Motor neuron (in vitro differentiated cells): ENCODE results near the gene SAFB. TPM values are rescaled to one million over a fixed set of nuclear protein-coding genes. Genes with fewer than 3 reads are reported as not detected.
"Not testable (repeated sequence)": the region's sequence is repeated elsewhere in the genome, so short reads cannot be mapped to it uniquely, and the experiment has no call there.

Experiments
- ATAC-seq, 8 experiments: fragments of 200-7000 bp; cut with Tn5 transposase; replicated peaks in 6 of 8; 2 replicates each; pipeline ENCODE4 v1.8.0; 2021; ENCODE audit warnings: mild to moderate bottlenecking in 8 of 8, moderate library complexity in 8 of 8
- H3K27ac ChIP-seq, 2 donors: fragments of 250-450 bp; sonication (Bioruptor Pico); 2 replicates each; pipeline ENCODE4 v1.9.0; 2021; ENCODE audit warnings: antibody characterized with exemption in 2 of 2, mild to moderate bottlenecking in 2 of 2, moderate library complexity in 1 of 2
- H3K4me1 ChIP-seq, 2 donors: fragments of 250-450 bp; sonication (Bioruptor Pico); replicated peaks in 1 of 2; 2 replicates each; pipeline ENCODE4 v1.6.1; 2021; ENCODE audit warnings: antibody characterized with exemption in 2 of 2, mild to moderate bottlenecking in 2 of 2, moderate library complexity in 1 of 2
- H3K4me3 ChIP-seq, 5 donors: fragments of 250-450 bp; sonication (Bioruptor Pico); 2 replicates each; pipeline ENCODE4 v1.9.0; 2021; ENCODE audit warnings: antibody characterized with exemption in 5 of 5, mild to moderate bottlenecking in 5 of 5, moderate library complexity in 4 of 5
- WGBS, 10 experiments: fragments of 450-650 bp; shearing (Covaris generic); methylation state at CpG; one replicate each; pipeline ENCODE4 v1.0.0; 2022; 5-methylcytosine and 5-hydroxymethylcytosine counted together
- in situ Hi-C, 9 experiments: fragments of 400-800 bp; cut with MboI; loops; one replicate each; pipeline ENCODE4 v1.15.0; 2021; ENCODE audit warnings: low sequenced_read_pairs in 9 of 9, low pct_unique_long_range_greater_than_20kb in 2 of 9; ENCODE audit not compliant: unreplicated experiment in 9 of 9
- total RNA-seq, 8 experiments: library from RNA; unstranded; fragments of 300-600 nt; gene quantifications; 2 replicates each; pipeline versions ENCODE4 v1.2.3 to v1.2.4, GENCODE V29; 2022

The SAFB gene
- total RNA-seq, 8 experiments from 2014 or later: 37.2 to 144 (median 73.5) TPM

- peaks cover 5 to 11% of the 10 kb centered on the region in 2 donors for H3K4me1 ChIP-seq
- peak in 1 of 8 experiments; percentile 0 for ATAC-seq
These were observed 72.8 kb downstream of the SAFB start for GRCh38 chr19:5695649-5696195.

GRCh38 chr19:5696196-5697021 lies 73.5 kb downstream of the SAFB start:
- WGBS, 10 experiments: 90% methylated on average over 4 of the region's 42 CpGs; no CpG with 5 or more reads in 9 of the 10 experiments
- Histone ChIP-seq H3K4me3 (no peak overlapping the region), H3K4me1 (peaks cover 5 to 8% of the 10 kb centered on the region in 2 donors), H3K27ac (no peak overlapping the region)
- in situ Hi-C loops: no loop called here
- ATAC-seq: no peak

More at GRCh38 chr19:5695649-5696195, 72.8 kb downstream of the SAFB start:
- in situ Hi-C loops: no loop called here
- no peak overlapping the region for H3K27ac ChIP-seq
- WGBS, 10 experiments: 80 to 84% methylated on average over 3 to 8 of the region's 28 CpGs; no CpG with 5 or more reads in 8 of the 10 experiments
- no peak overlapping the region for H3K4me3 ChIP-seq

DNA sequence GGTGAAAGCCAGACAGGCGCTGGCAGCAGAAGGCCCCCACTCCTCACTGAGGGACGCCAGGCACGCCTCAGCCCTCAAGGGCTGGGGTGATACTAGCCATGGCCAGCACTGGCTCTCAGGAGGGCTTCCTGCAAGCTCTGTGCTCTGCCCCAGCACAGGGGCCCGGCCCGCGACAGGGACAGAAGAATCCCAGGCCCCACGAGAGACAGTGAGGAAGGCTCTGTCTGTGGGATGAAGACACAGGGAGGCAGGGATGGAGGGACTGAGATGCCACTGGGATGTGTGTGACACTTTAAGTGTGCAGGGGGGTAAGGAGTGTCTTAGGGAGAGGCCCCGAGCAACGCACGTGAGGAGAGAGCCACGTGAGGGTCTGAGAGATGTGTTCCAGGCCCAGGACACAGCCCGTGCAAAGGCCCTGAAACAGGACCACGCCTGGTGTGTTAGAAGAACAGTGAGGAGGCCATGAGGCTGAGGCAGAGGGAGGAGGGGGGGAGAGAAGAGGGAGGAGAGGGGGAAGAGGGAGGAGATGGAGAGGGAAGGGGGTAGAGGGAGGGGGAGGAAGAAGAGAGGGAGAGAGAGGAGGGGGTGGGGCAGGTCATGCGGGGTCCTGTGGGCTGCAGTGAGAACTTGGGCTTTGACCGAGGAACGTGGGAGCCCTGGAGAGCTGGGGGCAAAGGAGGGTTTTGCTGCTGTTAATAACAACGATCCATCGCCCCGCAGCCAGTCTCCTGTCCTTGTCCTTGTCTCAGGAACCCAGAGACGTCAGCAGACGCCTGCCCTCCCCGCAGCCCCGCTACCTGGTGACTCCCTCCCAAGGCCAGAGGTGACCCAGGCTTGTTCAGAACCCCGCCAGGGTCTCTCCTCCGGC lies 74.4 kb downstream of the SAFB start:
- Histone ChIP-seq H3K27ac (no peak overlapping the region), H3K4me3 (no peak overlapping the region), H3K4me1 (no peaks in the 10 kb centered on the region)
- in situ Hi-C loops: no loop called here
- ATAC-seq: peak in 2 of 8 experiments; percentile 0 to 4
- WGBS, 10 experiments: 66 to 100% (median 80%) methylated on average over 1 to 8 of the region's 25 CpGs; no CpG with 5 or more reads in 7 of the 10 experiments

DNA sequence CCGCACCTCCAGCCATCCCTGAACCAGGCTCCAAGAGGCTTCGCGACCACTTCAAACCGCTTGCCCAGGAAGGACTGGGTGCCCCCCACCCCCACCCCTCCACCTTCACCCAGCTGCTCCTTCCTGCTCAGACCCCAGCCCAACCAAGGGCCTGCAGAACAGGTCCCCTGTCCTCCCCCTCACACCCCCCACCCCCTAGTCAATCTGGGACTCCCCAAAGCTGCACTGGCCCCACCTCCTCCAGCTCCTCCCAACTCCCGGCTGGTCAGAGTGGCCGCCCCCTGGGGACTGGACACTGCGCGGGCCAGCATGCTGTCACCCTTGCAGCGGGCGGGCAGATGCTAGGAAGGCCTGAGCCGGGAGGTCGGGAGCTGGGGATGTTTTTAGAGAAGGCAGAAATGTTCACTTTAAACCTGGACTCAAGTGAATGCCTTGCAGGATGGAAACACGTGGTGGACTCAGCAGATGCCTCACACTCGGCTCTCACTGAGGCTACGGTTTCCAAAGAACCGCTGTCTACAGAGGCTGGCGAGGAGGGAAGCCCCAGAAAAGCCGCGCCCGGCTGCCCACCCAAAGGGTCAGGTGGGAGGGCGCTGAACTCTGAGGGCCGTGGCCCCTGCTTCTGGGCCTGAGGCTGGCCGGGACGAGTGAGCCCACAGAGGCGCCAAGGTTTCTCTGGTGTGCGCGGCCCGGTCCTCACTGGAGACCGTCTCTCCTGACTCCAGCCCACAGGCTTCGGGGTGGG lies 75.2 kb downstream of the SAFB start:
- in situ Hi-C loops: no loop called here
- WGBS, 10 experiments: 100% methylated on average over 2 of the region's 30 CpGs; no CpG with 5 or more reads in 9 of the 10 experiments
- no peaks in the 10 kb centered on the region for H3K4me1 ChIP-seq
- ATAC-seq: peak in 1 of 8 experiments; percentile 5
- H3K27ac ChIP-seq: no peak overlapping the region
- H3K4me3 ChIP-seq: no peak overlapping the region

GRCh38 chr19:5698635-5699422 lies 75.9 kb downstream of the SAFB start:
- in situ Hi-C loops: no loop called here
- 90 to 100% (median 97%) methylated on average over 1 to 10 of the region's 38 CpGs; no CpG with 5 or more reads in 5 of the 10 experiments for WGBS, 10 experiments
- no peak for ATAC-seq
- Histone ChIP-seq H3K27ac (no peak overlapping the region), H3K4me3 (no peak overlapping the region), H3K4me1 (no peaks in the 10 kb centered on the region)

DNA sequence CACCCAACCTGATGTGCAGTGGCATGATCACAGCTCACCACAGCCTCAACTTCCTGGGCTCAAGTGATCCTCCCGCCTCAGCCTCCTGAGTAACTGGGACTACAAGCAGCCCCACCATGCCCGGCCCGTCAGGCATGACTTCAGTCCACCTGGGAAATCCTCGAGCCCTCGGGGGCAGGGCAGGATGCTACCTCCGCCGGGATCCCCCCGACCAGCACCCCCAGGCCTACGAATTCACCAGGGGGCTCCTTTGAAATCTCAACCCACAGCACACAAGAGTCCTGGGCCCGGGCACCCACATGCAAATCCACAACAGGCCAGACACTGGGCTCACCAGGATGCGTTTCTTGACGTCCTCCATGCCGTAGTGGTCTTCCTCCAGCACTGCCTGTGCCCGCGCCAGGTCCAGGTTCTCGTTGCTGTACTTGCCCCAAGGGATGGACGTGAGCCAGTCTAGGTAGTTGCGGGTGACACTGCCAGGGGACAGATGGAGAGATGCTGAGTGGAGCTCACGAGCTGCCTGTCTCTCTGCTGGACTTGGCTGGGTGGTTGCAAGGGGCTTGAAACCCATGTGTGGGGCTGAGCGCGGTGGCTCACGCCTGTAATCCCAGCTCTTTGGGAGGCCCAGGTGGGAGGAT lies 77.7 kb downstream of the SAFB start:
- 94 to 100% (median 97%) methylated on average over 5 to 11 of the region's 22 CpGs; no CpG with 5 or more reads in 4 of the 10 experiments for WGBS, 10 experiments
- H3K4me1 ChIP-seq: no peaks in the 10 kb centered on the region
- H3K4me3 ChIP-seq: no peak overlapping the region
- in situ Hi-C loops: no loop called here
- no peak overlapping the region for H3K27ac ChIP-seq
- no peak for ATAC-seq

GRCh38 chr19:5702053-5702410 lies 79.1 kb downstream of the SAFB start:
- in situ Hi-C loops, H3K4me1 ChIP-seq, H3K4me3 ChIP-seq, ATAC-seq, H3K27ac ChIP-seq: not testable (repeated sequence)
- WGBS, 10 experiments: no CpG with 5 or more reads among the region's 28 CpGs

DNA sequence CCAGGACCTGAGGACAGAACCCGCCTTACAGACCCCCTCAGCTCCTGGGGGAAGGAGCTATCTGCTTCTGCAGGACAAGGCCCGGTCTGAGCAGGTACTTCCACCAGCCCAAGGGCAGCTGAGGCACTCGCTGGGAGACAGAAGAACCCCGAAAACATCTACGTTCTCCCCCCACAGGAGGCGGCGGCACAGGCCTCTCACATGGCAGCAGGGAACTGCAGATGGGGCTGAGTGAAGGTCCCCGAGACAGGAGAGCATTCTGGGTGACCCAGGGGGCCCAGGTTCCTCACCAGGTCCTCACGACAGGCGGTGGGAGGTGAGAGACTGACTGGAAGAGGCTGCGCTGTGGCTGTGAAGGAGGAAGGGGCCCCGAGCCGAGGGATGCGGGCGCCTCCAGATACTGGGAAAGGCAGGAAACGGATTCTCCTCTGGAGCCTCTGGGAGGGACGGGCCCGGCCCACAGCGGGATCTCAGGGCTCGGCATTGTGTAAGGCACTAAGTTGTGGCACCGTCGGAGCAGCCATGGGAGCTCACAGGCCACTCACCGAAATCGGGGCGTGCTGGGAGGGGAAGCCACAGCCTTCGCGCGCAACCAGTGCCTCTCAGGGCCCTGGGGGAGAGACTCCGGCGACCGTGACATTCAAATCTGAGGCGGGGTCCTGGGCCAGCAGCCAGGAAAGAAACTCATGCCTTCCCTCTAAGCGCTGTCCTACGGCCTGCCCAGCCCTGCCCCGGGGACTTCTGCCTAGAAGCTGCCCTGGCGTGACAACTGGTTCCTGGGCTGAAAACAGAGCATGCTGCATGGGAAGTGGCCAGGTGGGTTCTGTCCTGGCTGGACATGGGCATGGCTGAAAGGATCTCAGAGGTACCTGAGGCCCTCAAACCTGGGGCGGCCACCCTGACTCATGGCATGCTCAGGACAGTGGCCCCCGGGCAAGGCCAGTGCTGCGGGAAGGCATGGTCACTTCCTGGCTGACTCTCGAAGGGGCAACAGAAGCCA lies 81.2 kb downstream of the SAFB start:
- no peak overlapping the region for H3K4me3 ChIP-seq
- peak in 1 of 8 experiments; percentile 3 for ATAC-seq
- in situ Hi-C loops: no loop called here
- no peak overlapping the region for H3K27ac ChIP-seq
- WGBS, 10 experiments: 88 to 100% (median 95%) methylated on average over 5 to 11 of the region's 40 CpGs; no CpG with 5 or more reads in 6 of the 10 experiments
- H3K4me1 ChIP-seq: no peaks in the 10 kb centered on the region

GRCh38 chr19:5705552-5705951 lies 82.7 kb downstream of the SAFB start:
- no peaks in the 10 kb centered on the region for H3K4me1 ChIP-seq
- no peak overlapping the region for H3K27ac ChIP-seq
- H3K4me3 ChIP-seq: no peak overlapping the region
- in situ Hi-C loops: no loop called here
- 90 to 100% (median 100%) methylated on average over 2 to 7 of the region's 16 CpGs; no CpG with 5 or more reads in 6 of the 10 experiments for WGBS, 10 experiments
- ATAC-seq: peak in 1 of 8 experiments; percentile 2

GRCh38 chr19:5706876-5707573 lies 84.1 kb downstream of the SAFB start:
- Histone ChIP-seq H3K4me3 (no peak overlapping the region), H3K4me1 (no peaks in the 10 kb centered on the region), H3K27ac (no peak overlapping the region)
- in situ Hi-C loops: no loop called here
- WGBS, 10 experiments: 80 to 98% (median 89%) methylated on average over 2 to 15 of the region's 35 CpGs; no CpG with 5 or more reads in 4 of the 10 experiments
- peak in 4 of 8 experiments; percentile 3 to 15 (median 11) for ATAC-seq
